ENCODE measurements around the gene TMEM190.
"Not testable (repeated sequence)": the region's sequence is repeated elsewhere in the genome, so short reads cannot be mapped to it uniquely, and the experiment has no call there.

GRCh38 chr19:55409179-55409578 is 32.6 kb downstream of the TMEM190 start:
- not testable (repeated sequence) for TF ChIP-seq CTCF (IDR thresholded peaks at IDR 0.05; ENCODE audit: poor library complexity); EZH2 (IDR thresholded peaks at IDR 0.05; ENCODE audit: borderline replicate concordance); EZH2phosphoT487 (IDR thresholded peaks at IDR 0.05; ENCODE audit: low read depth, severe bottlenecking, unreplicated experiment)

Measured in hepatocyte (in vitro differentiated cells).